ENCODE measurements around the gene MGMT. TPM values are rescaled to one million over a fixed set of nuclear protein-coding genes. Genes with fewer than 3 reads are reported as not detected.

Gene MGMT
- total and polyA plus RNA-seq, 5 donors from 2014 or later = 18.7 to 48.0 (median 35.2) TPM

DNA sequence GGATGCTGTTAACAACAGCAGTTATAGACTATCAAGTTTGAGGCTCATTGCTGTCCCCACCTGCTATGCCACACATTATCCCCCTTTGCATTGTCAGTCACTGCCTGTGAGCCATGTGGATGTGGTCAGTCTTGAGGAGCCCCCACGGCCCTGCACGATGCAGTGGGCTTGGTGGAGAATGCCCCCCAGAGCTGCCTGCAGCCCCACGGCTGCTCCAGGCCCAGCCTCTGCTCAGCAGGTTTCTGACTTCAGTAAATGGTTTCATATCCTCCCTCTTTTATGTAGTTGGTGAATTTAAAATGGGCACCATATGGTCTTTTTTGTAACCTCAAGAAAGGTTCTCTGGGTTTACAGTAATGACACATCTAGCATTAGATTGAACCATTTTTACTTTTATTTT is 332.9 kb downstream of the MGMT start:
- Mint-ChIP-seq H3K9me3 (peaks cover 0 to 24% (median 4%) of the 10 kb centered on the region in 7 donors), H3K36me3 (no peaks in the 10 kb centered on the region)
- no peak overlapping the region for H3K4me3 ChIP-seq (ENCODE audit: low read depth, low read length)

DNA sequence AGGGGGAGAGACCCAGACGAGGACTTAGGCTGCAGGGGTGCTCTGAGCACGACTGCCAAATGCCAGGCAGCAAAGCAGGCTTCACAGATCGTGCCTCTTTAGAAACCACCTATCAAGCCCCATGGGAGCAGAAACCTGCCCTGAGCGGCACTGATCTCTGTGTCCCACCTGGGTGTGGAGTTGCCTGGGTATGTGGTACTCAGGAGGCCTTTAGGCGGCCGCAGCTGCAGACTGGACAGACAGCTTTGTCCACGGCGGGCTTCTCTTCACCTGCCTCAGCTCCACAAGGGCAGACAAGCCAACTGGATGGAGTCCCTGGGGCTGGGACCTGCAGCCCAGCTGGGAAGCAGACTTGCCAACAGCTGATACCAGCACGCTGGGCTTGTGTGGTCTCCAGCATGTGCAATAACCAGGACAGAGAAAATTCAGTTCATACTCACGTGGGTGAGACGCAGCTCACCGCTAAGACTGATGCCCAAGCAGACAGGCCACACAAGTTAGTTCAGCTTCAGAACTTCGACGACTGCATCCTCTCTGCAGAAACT is 333.8 kb downstream of the MGMT start:
- Mint-ChIP-seq H3K4me3 (no peak overlapping the region), H3K36me3 (no peaks in the 10 kb centered on the region), H3K9me3 (peaks cover 0 to 28% (median 4%) of the 10 kb centered on the region in 7 donors), H3K4me1 (no peaks in the 10 kb centered on the region), H3K27ac (no peak overlapping the region), H3K27me3 (no peaks in the 10 kb centered on the region)
- H3K27ac ChIP-seq (ENCODE audit: insufficient read depth, low read length, poor library complexity, severe bottlenecking) = no peak overlapping the region
- no peak overlapping the region for H3K4me3 ChIP-seq (ENCODE audit: low read depth, low read length)
- H3K4me1 ChIP-seq (ENCODE audit: control insufficient read depth, insufficient read depth, low read length, poor library complexity, severe bottlenecking) = no peaks in the 10 kb centered on the region
- ATAC-seq (ENCODE audit: low read depth in 2 of 2) (no peak), DNase-seq (no peak)
- peaks cover 2 to 14% of the 10 kb centered on the region in 2 experiments for H3K9me3 ChIP-seq (ENCODE audit: control insufficient read depth in 2 of 2, low read length in 2 of 2)
- H3K27me3 ChIP-seq (ENCODE audit: control insufficient read depth, insufficient read depth, low read length) = no peaks in the 10 kb centered on the region
- no peaks in the 10 kb centered on the region for H3K36me3 ChIP-seq (ENCODE audit: control insufficient read depth, insufficient read depth, low read length)

More for the DNA sequence above, 332.9 kb downstream of the MGMT start:
- H3K9me3 ChIP-seq (ENCODE audit: control insufficient read depth in 2 of 2, low read length in 2 of 2) = peaks cover 2 to 14% of the 10 kb centered on the region in 2 experiments
- no peak overlapping the region for H3K27ac ChIP-seq (ENCODE audit: insufficient read depth, low read length, poor library complexity, severe bottlenecking)
- no peaks in the 10 kb centered on the region for H3K4me1 Mint-ChIP-seq
- no peak overlapping the region for H3K27ac Mint-ChIP-seq
- ATAC-seq (ENCODE audit: low read depth in 2 of 2) = no peak
- H3K27me3 ChIP-seq (ENCODE audit: control insufficient read depth, insufficient read depth, low read length) = no peaks in the 10 kb centered on the region
- H3K36me3 ChIP-seq (ENCODE audit: control insufficient read depth, insufficient read depth, low read length) = no peaks in the 10 kb centered on the region
- no peak for DNase-seq
- H3K4me1 ChIP-seq (ENCODE audit: control insufficient read depth, insufficient read depth, low read length, poor library complexity, severe bottlenecking) = no peaks in the 10 kb centered on the region
- H3K27me3 Mint-ChIP-seq = no peaks in the 10 kb centered on the region
- H3K4me3 Mint-ChIP-seq = no peak overlapping the region

DNA sequence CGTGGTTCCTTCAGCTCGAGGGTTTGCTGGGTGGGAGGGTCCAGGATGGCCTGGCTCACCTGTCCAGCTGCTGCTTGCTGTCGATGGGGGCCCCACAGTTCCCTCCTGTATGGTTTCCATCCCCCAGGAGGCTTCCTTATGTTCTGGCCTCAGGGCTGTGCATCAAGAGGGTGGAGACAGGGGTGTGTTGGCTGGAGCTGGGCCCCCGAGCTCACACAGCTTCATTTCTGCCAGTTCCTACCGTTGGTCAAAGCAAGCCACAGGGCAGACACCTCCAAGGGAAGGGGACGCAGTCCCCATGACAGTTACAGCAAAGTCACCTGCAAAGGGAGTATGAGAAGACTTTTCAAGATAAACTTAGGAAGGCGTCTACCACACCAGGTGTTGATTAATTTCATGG is 340.2 kb downstream of the MGMT start:
- ATAC-seq (ENCODE audit: low read depth in 2 of 2) (no peak), DNase-seq (no peak)
- no peaks in the 10 kb centered on the region for H3K36me3 Mint-ChIP-seq
- Histone ChIP-seq H3K9me3 (ENCODE audit: control insufficient read depth in 2 of 2, low read length in 2 of 2) (peaks cover 2 to 14% of the 10 kb centered on the region in 2 experiments), H3K4me3 (ENCODE audit: low read depth, low read length) (no peak overlapping the region), H3K4me1 (ENCODE audit: control insufficient read depth, insufficient read depth, low read length, poor library complexity, severe bottlenecking) (no peaks in the 10 kb centered on the region), H3K27me3 (ENCODE audit: control insufficient read depth, insufficient read depth, low read length) (no peaks in the 10 kb centered on the region), H3K27ac (ENCODE audit: insufficient read depth, low read length, poor library complexity, severe bottlenecking) (no peak overlapping the region), H3K36me3 (ENCODE audit: control insufficient read depth, insufficient read depth, low read length) (no peaks in the 10 kb centered on the region)
- H3K4me3 Mint-ChIP-seq = no peak overlapping the region
- H3K27me3 Mint-ChIP-seq = peaks cover 5% of the 10 kb centered on the region
- H3K4me1 Mint-ChIP-seq = no peaks in the 10 kb centered on the region
- peaks cover 0 to 29% (median 12%) of the 10 kb centered on the region in 7 donors for H3K9me3 Mint-ChIP-seq
- no peak overlapping the region for H3K27ac Mint-ChIP-seq

DNA sequence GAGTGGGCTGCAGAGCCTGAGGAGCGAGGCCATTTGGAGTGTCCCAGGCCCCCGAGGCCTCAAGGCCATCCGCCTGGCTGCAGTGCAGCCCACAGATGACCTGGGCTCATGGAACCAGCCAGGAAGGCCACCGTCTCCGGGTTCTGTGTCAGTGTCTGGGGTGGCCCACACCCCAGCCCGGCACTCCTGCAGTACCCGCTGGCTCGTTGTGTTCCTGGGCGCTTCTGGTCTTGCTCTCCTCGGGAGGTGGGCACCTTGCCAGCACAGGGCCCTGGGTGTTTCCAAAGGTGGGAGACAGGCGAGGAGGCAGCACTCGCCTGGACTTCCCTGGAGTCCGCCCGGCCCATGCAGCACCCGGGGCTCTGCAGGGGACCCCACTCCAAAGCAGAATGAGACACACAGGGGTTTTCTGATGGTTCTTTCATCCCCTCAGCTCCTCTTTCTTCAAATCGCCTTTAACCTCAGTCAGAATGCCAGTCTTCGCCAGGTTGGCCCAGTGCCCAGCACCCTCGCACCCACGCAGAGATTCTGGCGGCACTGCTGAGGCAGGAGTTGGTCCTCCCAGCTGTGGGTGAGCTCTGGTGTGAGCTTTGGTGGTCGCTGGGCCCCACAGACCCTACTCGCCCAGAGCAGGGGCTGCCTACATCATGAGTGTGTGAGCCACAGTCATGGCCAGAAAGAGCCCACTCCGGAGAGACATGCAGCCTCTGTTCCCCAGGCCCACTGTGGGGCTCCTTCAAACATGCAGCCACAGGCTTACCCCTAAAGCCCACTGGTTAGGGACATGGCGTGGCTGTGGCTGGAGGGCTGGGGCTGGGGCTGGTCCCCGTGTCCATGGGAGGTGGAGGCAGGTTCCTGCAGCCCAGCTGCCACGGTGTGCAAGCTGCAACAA is 341.3 kb downstream of the MGMT start:
- Histone ChIP-seq H3K27me3 (ENCODE audit: control insufficient read depth, insufficient read depth, low read length) (no peaks in the 10 kb centered on the region), H3K9me3 (ENCODE audit: control insufficient read depth in 2 of 2, low read length in 2 of 2) (peaks cover 2 to 13% of the 10 kb centered on the region in 2 experiments), H3K4me1 (ENCODE audit: control insufficient read depth, insufficient read depth, low read length, poor library complexity, severe bottlenecking) (no peaks in the 10 kb centered on the region), H3K27ac (ENCODE audit: insufficient read depth, low read length, poor library complexity, severe bottlenecking) (no peak overlapping the region), H3K4me3 (ENCODE audit: low read depth, low read length) (no peak overlapping the region), H3K36me3 (ENCODE audit: control insufficient read depth, insufficient read depth, low read length) (no peaks in the 10 kb centered on the region)
- Mint-ChIP-seq H3K4me1 (no peaks in the 10 kb centered on the region), H3K9me3 (peaks cover 0 to 29% (median 12%) of the 10 kb centered on the region in 7 donors), H3K36me3 (no peaks in the 10 kb centered on the region), H3K27me3 (peaks cover 5% of the 10 kb centered on the region), H3K27ac (no peak overlapping the region), H3K4me3 (no peak overlapping the region)
- DNase-seq (no peak), ATAC-seq (ENCODE audit: low read depth in 2 of 2) (no peak)

DNA sequence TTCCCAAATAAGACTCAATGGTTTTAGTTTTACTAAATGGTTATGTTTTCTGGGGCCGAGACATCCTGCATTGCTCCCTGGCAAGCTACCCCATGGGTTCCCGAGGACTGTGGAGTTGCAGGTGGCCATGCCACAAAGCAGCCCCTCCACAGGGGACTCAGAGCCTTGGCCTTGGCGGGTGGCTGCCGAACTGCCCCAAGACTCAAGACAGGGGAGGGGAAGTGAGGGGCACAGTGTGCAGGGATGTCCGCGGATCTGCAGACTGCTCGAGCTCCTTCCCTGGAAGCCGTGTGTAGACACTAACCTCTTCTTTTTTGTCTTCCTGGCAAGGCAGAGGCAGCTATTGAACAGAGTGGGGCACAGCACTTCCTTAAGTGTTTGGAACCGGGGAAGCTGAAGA is 342.4 kb downstream of the MGMT start:
- Histone ChIP-seq H3K4me3 (ENCODE audit: low read depth, low read length) (no peak overlapping the region), H3K4me1 (ENCODE audit: control insufficient read depth, insufficient read depth, low read length, poor library complexity, severe bottlenecking) (no peaks in the 10 kb centered on the region), H3K36me3 (ENCODE audit: control insufficient read depth, insufficient read depth, low read length) (no peaks in the 10 kb centered on the region), H3K27me3 (ENCODE audit: control insufficient read depth, insufficient read depth, low read length) (no peaks in the 10 kb centered on the region), H3K9me3 (ENCODE audit: control insufficient read depth in 2 of 2, low read length in 2 of 2) (peaks cover 2% of the 10 kb centered on the region in 2 experiments), H3K27ac (ENCODE audit: insufficient read depth, low read length, poor library complexity, severe bottlenecking) (no peak overlapping the region)
- H3K27ac Mint-ChIP-seq = no peak overlapping the region
- H3K36me3 Mint-ChIP-seq = no peaks in the 10 kb centered on the region
- peaks cover 5% of the 10 kb centered on the region for H3K27me3 Mint-ChIP-seq
- no peaks in the 10 kb centered on the region for H3K4me1 Mint-ChIP-seq
- no peak for DNase-seq
- no peak for ATAC-seq (ENCODE audit: low read depth in 2 of 2)
- H3K4me3 Mint-ChIP-seq = no peak overlapping the region
- peaks cover 0 to 19% (median 9%) of the 10 kb centered on the region in 7 donors for H3K9me3 Mint-ChIP-seq

DNA sequence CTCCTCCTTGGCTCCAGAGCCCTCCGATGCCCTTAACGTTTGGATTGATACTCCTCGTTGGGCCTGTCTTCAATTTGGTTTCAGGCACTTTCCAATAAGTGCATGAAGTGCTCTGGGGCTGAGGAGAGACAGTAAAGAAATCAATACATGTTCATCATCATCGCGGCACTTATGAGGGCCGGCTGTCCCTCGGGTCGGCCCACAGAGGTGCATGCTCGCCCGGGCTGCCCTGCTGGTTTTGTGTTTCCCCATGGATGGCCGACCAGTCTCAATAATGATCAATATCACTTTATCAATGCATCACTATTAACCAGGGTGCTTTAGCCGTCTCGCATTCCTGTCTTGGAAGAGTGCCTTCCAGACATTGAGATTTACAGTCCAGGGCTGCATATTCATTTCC is 342.8 kb downstream of the MGMT start:
- peaks cover 5% of the 10 kb centered on the region for H3K27me3 Mint-ChIP-seq
- Histone ChIP-seq H3K9me3 (ENCODE audit: control insufficient read depth in 2 of 2, low read length in 2 of 2) (no peaks in the 10 kb centered on the region), H3K4me1 (ENCODE audit: control insufficient read depth, insufficient read depth, low read length, poor library complexity, severe bottlenecking) (no peaks in the 10 kb centered on the region), H3K4me3 (ENCODE audit: low read depth, low read length) (no peak overlapping the region), H3K27ac (ENCODE audit: insufficient read depth, low read length, poor library complexity, severe bottlenecking) (no peak overlapping the region), H3K36me3 (ENCODE audit: control insufficient read depth, insufficient read depth, low read length) (no peaks in the 10 kb centered on the region), H3K27me3 (ENCODE audit: control insufficient read depth, insufficient read depth, low read length) (no peaks in the 10 kb centered on the region)
- H3K36me3 Mint-ChIP-seq = no peaks in the 10 kb centered on the region
- H3K4me1 Mint-ChIP-seq = no peaks in the 10 kb centered on the region
- ATAC-seq (ENCODE audit: low read depth in 2 of 2) (no peak), DNase-seq (no peak)
- H3K4me3 Mint-ChIP-seq = no peak overlapping the region
- H3K27ac Mint-ChIP-seq = no peak overlapping the region
- H3K9me3 Mint-ChIP-seq = peaks cover 0 to 16% (median 9%) of the 10 kb centered on the region in 7 donors

DNA sequence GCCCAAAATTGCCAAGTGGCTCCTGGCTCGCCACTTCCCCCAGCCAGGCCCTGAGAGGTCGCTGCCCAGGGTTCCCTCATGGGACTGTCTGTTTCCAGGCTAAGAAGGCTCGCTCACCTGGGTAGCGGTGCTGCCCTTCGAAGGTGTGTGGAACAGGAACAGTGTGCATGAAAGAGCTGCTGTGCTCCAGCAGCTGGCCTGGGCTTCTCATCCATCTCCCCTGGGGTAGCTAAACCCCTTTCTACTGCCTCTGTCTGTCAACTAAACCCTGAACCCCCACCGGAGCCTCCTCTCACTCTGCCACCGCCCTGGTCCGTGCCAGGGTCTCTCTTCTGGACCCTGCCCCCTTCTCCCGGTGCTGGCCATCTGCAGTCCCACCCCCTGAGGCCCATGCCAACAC is 344.2 kb downstream of the MGMT start:
- H3K36me3 ChIP-seq (ENCODE audit: control insufficient read depth, insufficient read depth, low read length) = no peaks in the 10 kb centered on the region
- no peaks in the 10 kb centered on the region for H3K27me3 ChIP-seq (ENCODE audit: control insufficient read depth, insufficient read depth, low read length)
- Mint-ChIP-seq H3K4me3 (no peak overlapping the region), H3K9me3 (peaks cover 0 to 10% (median 3%) of the 10 kb centered on the region in 7 donors), H3K36me3 (no peaks in the 10 kb centered on the region), H3K27ac (no peak overlapping the region), H3K27me3 (peaks cover 5% of the 10 kb centered on the region), H3K4me1 (no peaks in the 10 kb centered on the region)
- H3K4me3 ChIP-seq (ENCODE audit: low read depth, low read length) = no peak overlapping the region
- no peak overlapping the region for H3K27ac ChIP-seq (ENCODE audit: insufficient read depth, low read length, poor library complexity, severe bottlenecking)
- no peaks in the 10 kb centered on the region for H3K4me1 ChIP-seq (ENCODE audit: control insufficient read depth, insufficient read depth, low read length, poor library complexity, severe bottlenecking)
- no peaks in the 10 kb centered on the region for H3K9me3 ChIP-seq (ENCODE audit: control insufficient read depth in 2 of 2, low read length in 2 of 2)
- ATAC-seq (ENCODE audit: low read depth in 2 of 2) = no peak
- no peak for DNase-seq
